Measurements from ENCODE around the gene CMSS1. TPM values are rescaled to one million over a fixed set of nuclear protein-coding genes. Genes with fewer than 3 reads are reported as not detected.

CMSS1 gene
- total RNA-seq, 1 experiment from 2014 or later = 55.8 TPM

- Mint-ChIP-seq H3K9me3 (ENCODE audit: low read depth, unreplicated experiment) (no peaks in the 10 kb centered on the region), H3K36me3 (ENCODE audit: insufficient read depth, unreplicated experiment) (no peaks in the 10 kb centered on the region), H3K27me3 (ENCODE audit: unreplicated experiment) (no peaks in the 10 kb centered on the region), H3K4me1 (ENCODE audit: low read depth, unreplicated experiment) (no peaks in the 10 kb centered on the region), H3K4me3 (ENCODE audit: low read depth, unreplicated experiment) (no peak overlapping the region), H3K27ac (ENCODE audit: unreplicated experiment) (no peak overlapping the region)
- TF ChIP-seq CTCF (IDR thresholded peaks at IDR 0.05; ENCODE audit: unreplicated experiment) = no peak
- intact Hi-C loops (cut with micrococcal nuclease; ENCODE audit: unreplicated experiment) = no loop called here
- CTCF ChIA-PET = no interaction called here
- DNase-seq = no peak
- BruUV-seq (replicated peaks) = no TSS peak
Observed at GRCh38 chr3:99969136-99969535, 151.5 kb downstream of the CMSS1 start.

- Mint-ChIP-seq H3K4me3 (ENCODE audit: low read depth, unreplicated experiment) (no peak overlapping the region), H3K9me3 (ENCODE audit: low read depth, unreplicated experiment) (no peaks in the 10 kb centered on the region), H3K27ac (ENCODE audit: unreplicated experiment) (no peak overlapping the region), H3K4me1 (ENCODE audit: low read depth, unreplicated experiment) (peaks cover 6% of the 10 kb centered on the region), H3K27me3 (ENCODE audit: unreplicated experiment) (no peaks in the 10 kb centered on the region), H3K36me3 (ENCODE audit: insufficient read depth, unreplicated experiment) (peaks cover 5% of the 10 kb centered on the region)
- TF ChIP-seq CTCF (IDR thresholded peaks at IDR 0.05; ENCODE audit: unreplicated experiment) = no peak
- intact Hi-C loops (cut with micrococcal nuclease; ENCODE audit: unreplicated experiment) = no loop called here
- CTCF ChIA-PET = no interaction called here
- DNase-seq = no peak
- BruUV-seq (replicated peaks) = no TSS peak
Observed at GRCh38 chr3:99970198-99970597, 152.5 kb downstream of the CMSS1 start.

- no peak for TF ChIP-seq CTCF (IDR thresholded peaks at IDR 0.05; ENCODE audit: unreplicated experiment)
- no peak for DNase-seq
- H3K4me1 Mint-ChIP-seq (ENCODE audit: low read depth, unreplicated experiment) = peaks cover 10% of the 10 kb centered on the region
- CTCF ChIA-PET = interaction anchor here (0.8 kb wide), 2 partner anchors 12 to 26 kb away, joined by 3 to 4 read pairs; no protein-coding TSS in a partner anchor
- no peaks in the 10 kb centered on the region for H3K9me3 Mint-ChIP-seq (ENCODE audit: low read depth, unreplicated experiment)
- peaks cover 6% of the 10 kb centered on the region for H3K36me3 Mint-ChIP-seq (ENCODE audit: insufficient read depth, unreplicated experiment)
- intact Hi-C loops (cut with micrococcal nuclease; ENCODE audit: unreplicated experiment) = no loop called here
- no peaks in the 10 kb centered on the region for H3K27me3 Mint-ChIP-seq (ENCODE audit: unreplicated experiment)
- no peak overlapping the region for H3K4me3 Mint-ChIP-seq (ENCODE audit: low read depth, unreplicated experiment)
- no peak overlapping the region for H3K27ac Mint-ChIP-seq (ENCODE audit: unreplicated experiment)
- no TSS peak for BruUV-seq (replicated peaks)
Observed at GRCh38 chr3:99971761-99972160, 154.1 kb downstream of the CMSS1 start.

- Mint-ChIP-seq H3K27ac (ENCODE audit: unreplicated experiment) (no peak overlapping the region), H3K9me3 (ENCODE audit: low read depth, unreplicated experiment) (no peaks in the 10 kb centered on the region), H3K36me3 (ENCODE audit: insufficient read depth, unreplicated experiment) (peaks cover 6% of the 10 kb centered on the region), H3K27me3 (ENCODE audit: unreplicated experiment) (no peaks in the 10 kb centered on the region), H3K4me3 (ENCODE audit: low read depth, unreplicated experiment) (no peak overlapping the region), H3K4me1 (ENCODE audit: low read depth, unreplicated experiment) (peaks cover 10% of the 10 kb centered on the region)
- no peak for TF ChIP-seq CTCF (IDR thresholded peaks at IDR 0.05; ENCODE audit: unreplicated experiment)
- CTCF ChIA-PET = interaction anchor here (0.8 kb wide), 1 partner anchor 27 kb away, joined by 3 read pairs; no protein-coding TSS in a partner anchor
- DNase-seq = no peak
- intact Hi-C loops (cut with micrococcal nuclease; ENCODE audit: unreplicated experiment) = no loop called here
- no TSS peak for BruUV-seq (replicated peaks)
Observed at GRCh38 chr3:99972380-99973104, 154.9 kb downstream of the CMSS1 start.

Measured in Calu3 (cell line).